Skeletal muscle tissue (tissue), 4 donors: ENCODE results near the gene CNPY2. TPM values are rescaled to one million over a fixed set of nuclear protein-coding genes. Genes with fewer than 3 reads are reported as not detected.
A peak's percentile ranks its signal among the peaks of the same experiment; 100 is the strongest.
"Not testable (repeated sequence)": the region's sequence is repeated elsewhere in the genome, so short reads cannot be mapped to it uniquely, and the experiment has no call there.

Experiments used
- H3K27ac ChIP-seq: one replicate; pipeline ENCODE4 v1.7.0; 2013; ENCODE audit warnings: mild to moderate bottlenecking, low read depth, low read length, inconsistent platforms
- H3K27me3 ChIP-seq, 3 donors: one replicate each; pipeline ENCODE4 v1.7.0; 2013; ENCODE audit warnings: low read length in 3 of 3; ENCODE audit not compliant: control insufficient read depth in 3 of 3, insufficient read depth in 3 of 3
- H3K36me3 ChIP-seq, 3 donors: one replicate each; pipeline ENCODE4 v1.7.0; 2013; ENCODE audit warnings: low read length in 3 of 3; ENCODE audit not compliant: control insufficient read depth in 3 of 3, insufficient read depth in 3 of 3
- H3K4me1 ChIP-seq, 3 donors: one replicate each; pipeline ENCODE4 v1.7.0; 2013; ENCODE audit warnings: low read length in 3 of 3, mild to moderate bottlenecking in 3 of 3; ENCODE audit not compliant: control insufficient read depth in 3 of 3, insufficient read depth in 3 of 3
- H3K4me3 ChIP-seq, 3 donors: one replicate each; pipeline ENCODE4 v1.7.0; 2013; ENCODE audit warnings: low read length in 3 of 3
- H3K9ac ChIP-seq, 3 donors: one replicate each; pipeline ENCODE4 v1.7.0; 2013; ENCODE audit warnings: low read length in 3 of 3, mild to moderate bottlenecking in 3 of 3, moderate library complexity in 2 of 3, low read depth in 1 of 3
- H3K9me3 ChIP-seq, 3 donors: one replicate each; pipeline ENCODE4 v1.7.0; 2013; ENCODE audit warnings: low read length in 3 of 3; ENCODE audit not compliant: control insufficient read depth in 3 of 3
- total RNA-seq: library from RNA; depleted of rRNA; stranded (reverse); fragments of >200 nt; gene quantifications from one replicate; pipeline ENCODE4 v1.2.3, GENCODE V29; 2014
- donor health status: Osteomylitis.

CNPY2 gene
- total RNA-seq, 1 donor from 2014 or later: 25.1 TPM

- H3K4me1 ChIP-seq, H3K9me3 ChIP-seq, H3K27ac ChIP-seq, H3K27me3 ChIP-seq, H3K9ac ChIP-seq, H3K4me3 ChIP-seq: not testable (repeated sequence)
- H3K36me3 ChIP-seq: peaks cover 61 to 76% (median 63%) of the 10 kb centered on the region in 3 donors
These were observed 31.5 kb upstream of the CNPY2 start for GRCh38 chr12:56347255-56347654.

- H3K4me1 ChIP-seq: no peaks in the 10 kb centered on the region
- no peaks in the 10 kb centered on the region for H3K27me3 ChIP-seq
- H3K36me3 ChIP-seq: peaks cover 59 to 75% (median 60%) of the 10 kb centered on the region in 3 donors
- no peak overlapping the region for H3K27ac ChIP-seq
- H3K4me3 ChIP-seq: no peak overlapping the region
- H3K9me3 ChIP-seq: no peaks in the 10 kb centered on the region
- H3K9ac ChIP-seq: no peak overlapping the region
These were observed 30.9 kb upstream of the CNPY2 start for GRCh38 chr12:56346675-56347074.

- not testable (repeated sequence) for H3K4me1 ChIP-seq, H3K9ac ChIP-seq, H3K27me3 ChIP-seq, H3K27ac ChIP-seq, H3K9me3 ChIP-seq, H3K4me3 ChIP-seq
- H3K36me3 ChIP-seq: peaks cover 25 to 38% (median 27%) of the 10 kb centered on the region in 3 donors
These were observed 26.5 kb upstream of the CNPY2 start for GRCh38 chr12:56342290-56342689.

GRCh38 chr12:56341616-56342015 lies 25.8 kb upstream of the CNPY2 start:
- Histone ChIP-seq H3K9ac (no peak overlapping the region), H3K36me3 (peaks cover 24 to 33% (median 25%) of the 10 kb centered on the region in 3 donors), H3K9me3 (no peaks in the 10 kb centered on the region), H3K4me1 (no peaks in the 10 kb centered on the region), H3K27ac (no peak overlapping the region), H3K27me3 (no peaks in the 10 kb centered on the region), H3K4me3 (no peak overlapping the region)

- Histone ChIP-seq H3K27me3 (no peaks in the 10 kb centered on the region), H3K9ac (no peak overlapping the region), H3K4me1 (peaks cover 4 to 7% (median 5%) of the 10 kb centered on the region in 3 donors), H3K9me3 (no peaks in the 10 kb centered on the region), H3K27ac (no peak overlapping the region), H3K4me3 (no peak overlapping the region), H3K36me3 (peaks cover 14 to 17% (median 14%) of the 10 kb centered on the region in 3 donors)
These were observed 23.3 kb upstream of the CNPY2 start for GRCh38 chr12:56339158-56339422.

- H3K27ac ChIP-seq: no peak within 1 kb of the TSS
- H3K9me3 ChIP-seq: no peaks in the 10 kb centered on the region
These were observed 22.7 kb upstream of the CNPY2 start, which contains the start of gene IL23A for GRCh38 chr12:56338308-56339157. IL23A (plus strand) TSS chr12:56338884; CDS start chr12:56339045, 161 bp downstream.

DNA sequence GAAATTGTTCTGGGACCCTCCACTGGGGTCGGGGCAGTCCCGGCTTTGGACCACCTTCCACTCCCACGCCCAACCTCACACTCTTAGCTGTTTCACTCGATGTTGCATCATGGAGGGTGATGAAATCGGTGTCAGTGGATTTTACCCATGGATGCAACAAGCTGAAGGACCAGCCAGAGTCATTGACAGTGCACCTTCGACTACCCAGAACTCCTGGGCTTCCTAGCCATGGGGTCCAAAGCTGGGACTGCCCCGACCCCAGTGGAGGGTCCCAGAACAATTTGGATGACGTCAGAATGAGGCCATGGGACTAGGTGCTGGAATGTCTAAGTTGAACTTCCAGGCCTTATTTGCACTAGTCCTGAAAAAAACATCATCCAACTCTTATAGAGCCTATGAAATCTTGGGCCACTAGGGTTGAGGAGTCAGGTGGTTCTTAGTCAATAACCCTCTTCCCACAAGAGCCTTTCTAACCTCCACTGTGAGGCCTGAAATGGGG lies 22.0 kb upstream of the CNPY2 start:
- peaks cover 1 to 5% (median 4%) of the 10 kb centered on the region in 3 donors for H3K36me3 ChIP-seq
- H3K27ac ChIP-seq: no peak overlapping the region
- H3K9me3 ChIP-seq: no peaks in the 10 kb centered on the region
- no peaks in the 10 kb centered on the region for H3K27me3 ChIP-seq
- no peak overlapping the region for H3K4me3 ChIP-seq
- peaks cover 11 to 14% (median 11%) of the 10 kb centered on the region in 3 donors for H3K4me1 ChIP-seq
- H3K9ac ChIP-seq: no peak overlapping the region

More at GRCh38 chr12:56338308-56339157, 22.7 kb upstream of the CNPY2 start, which contains the start of gene IL23A:
- peaks cover 4 to 7% (median 5%) of the 10 kb centered on the region in 3 donors for H3K4me1 ChIP-seq
- peaks cover 8 to 12% (median 10%) of the 10 kb centered on the region in 3 donors for H3K36me3 ChIP-seq
- no peak within 1 kb of the TSS for H3K4me3 ChIP-seq
- H3K9ac ChIP-seq: peak within 1 kb of the TSS in 1 of 3 donors; percentile 16
- H3K27me3 ChIP-seq: no peaks in the 10 kb centered on the region

DNA sequence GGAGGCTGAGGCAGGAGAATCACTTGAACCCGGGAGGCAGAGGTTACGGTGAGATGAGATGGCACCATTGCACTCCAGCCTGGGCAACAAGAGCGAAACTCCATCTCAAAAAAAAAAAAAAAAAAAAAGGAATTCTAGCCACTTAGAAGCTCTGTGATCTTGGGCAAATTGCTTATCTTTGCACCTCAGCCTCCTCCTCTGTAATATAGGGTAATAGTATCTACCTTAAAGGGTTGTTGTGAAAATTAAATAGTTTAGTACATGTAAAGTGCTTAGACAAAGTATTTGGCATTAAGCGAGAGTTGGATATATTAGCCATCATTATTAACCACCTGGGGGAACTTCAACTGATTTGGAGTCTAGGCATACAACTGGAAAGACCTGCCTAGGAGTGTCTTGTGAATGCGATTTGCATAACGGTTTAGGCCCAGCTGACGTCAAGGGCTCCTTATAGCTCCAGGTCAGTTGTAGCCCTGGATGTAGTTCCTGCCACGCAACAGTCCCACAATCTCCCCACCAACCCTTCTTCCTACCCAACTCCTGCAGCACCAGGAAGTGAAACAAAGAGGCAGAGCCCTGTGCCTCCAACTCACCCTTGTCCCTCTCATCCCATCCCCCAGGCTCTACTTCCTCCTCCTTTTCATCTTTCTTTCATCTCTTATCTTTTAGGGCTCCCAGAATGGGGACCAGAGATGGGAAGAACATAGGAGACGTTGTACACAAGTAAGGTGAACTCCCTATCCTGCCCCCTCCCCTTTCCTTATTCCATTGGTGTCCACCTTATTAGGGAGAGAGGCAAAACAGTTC lies 20.8 kb upstream of the CNPY2 start:
- H3K4me3 ChIP-seq: no peak overlapping the region
- no peak overlapping the region for H3K27ac ChIP-seq
- peaks cover 0 to 5% (median 0%) of the 10 kb centered on the region in 3 donors for H3K36me3 ChIP-seq
- no peaks in the 10 kb centered on the region for H3K9me3 ChIP-seq
- H3K27me3 ChIP-seq: no peaks in the 10 kb centered on the region
- peaks cover 15 to 19% (median 16%) of the 10 kb centered on the region in 3 donors for H3K4me1 ChIP-seq
- no peak overlapping the region for H3K9ac ChIP-seq

DNA sequence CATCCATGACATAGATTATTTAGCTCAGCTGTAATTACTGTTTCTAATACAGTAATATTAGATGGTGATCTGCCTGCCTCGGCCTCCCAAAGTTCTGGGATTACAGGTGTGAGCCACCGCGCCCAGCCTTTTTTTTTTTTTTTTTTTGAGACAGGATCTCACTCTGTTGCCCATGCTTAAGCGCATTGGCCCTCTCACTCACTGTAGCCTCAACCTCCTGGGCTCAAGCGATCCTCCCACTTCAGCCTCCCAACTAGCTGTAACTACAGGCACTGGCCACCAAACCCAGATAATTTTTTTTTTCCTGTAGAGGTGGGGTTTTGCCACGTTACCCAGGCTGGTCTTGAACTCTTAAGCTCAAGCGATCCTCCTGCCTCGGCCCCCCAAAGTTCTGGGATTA lies 19.7 kb upstream of the CNPY2 start:
- H3K27ac ChIP-seq, H3K4me3 ChIP-seq, H3K9me3 ChIP-seq, H3K9ac ChIP-seq, H3K27me3 ChIP-seq, H3K36me3 ChIP-seq: not testable (repeated sequence)
- peaks cover 15 to 19% (median 16%) of the 10 kb centered on the region in 3 donors for H3K4me1 ChIP-seq

DNA sequence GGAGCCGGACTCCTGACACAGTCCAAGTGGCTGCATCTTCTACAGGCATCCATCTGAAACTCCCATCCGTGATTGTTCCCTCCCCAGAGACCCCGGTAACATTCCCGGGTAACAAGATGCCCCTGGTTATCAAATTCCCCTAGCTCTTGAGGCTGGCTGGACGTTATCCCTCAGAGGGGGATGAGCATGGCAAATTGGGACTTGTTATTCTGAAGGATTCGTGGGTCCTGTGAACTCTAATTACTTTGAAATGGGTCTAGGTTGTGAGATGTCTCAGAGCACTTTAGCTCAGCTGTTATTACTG lies 18.7 kb upstream of the CNPY2 start:
- H3K4me3 ChIP-seq: peak overlapping the region; percentile 83 to 92 (median 87)
- peaks cover 0 to 5% (median 0%) of the 10 kb centered on the region in 3 donors for H3K36me3 ChIP-seq
- peak overlapping the region; percentile 94 for H3K27ac ChIP-seq
- H3K4me1 ChIP-seq: peaks cover 15 to 19% (median 16%) of the 10 kb centered on the region in 3 donors
- no peaks in the 10 kb centered on the region for H3K27me3 ChIP-seq
- H3K9ac ChIP-seq: peak overlapping the region; percentile 85 to 96 (median 93)
- no peaks in the 10 kb centered on the region for H3K9me3 ChIP-seq
